Measurements from ENCODE around the gene KLHDC7B.

- TF ChIP-seq, protein P1, sequence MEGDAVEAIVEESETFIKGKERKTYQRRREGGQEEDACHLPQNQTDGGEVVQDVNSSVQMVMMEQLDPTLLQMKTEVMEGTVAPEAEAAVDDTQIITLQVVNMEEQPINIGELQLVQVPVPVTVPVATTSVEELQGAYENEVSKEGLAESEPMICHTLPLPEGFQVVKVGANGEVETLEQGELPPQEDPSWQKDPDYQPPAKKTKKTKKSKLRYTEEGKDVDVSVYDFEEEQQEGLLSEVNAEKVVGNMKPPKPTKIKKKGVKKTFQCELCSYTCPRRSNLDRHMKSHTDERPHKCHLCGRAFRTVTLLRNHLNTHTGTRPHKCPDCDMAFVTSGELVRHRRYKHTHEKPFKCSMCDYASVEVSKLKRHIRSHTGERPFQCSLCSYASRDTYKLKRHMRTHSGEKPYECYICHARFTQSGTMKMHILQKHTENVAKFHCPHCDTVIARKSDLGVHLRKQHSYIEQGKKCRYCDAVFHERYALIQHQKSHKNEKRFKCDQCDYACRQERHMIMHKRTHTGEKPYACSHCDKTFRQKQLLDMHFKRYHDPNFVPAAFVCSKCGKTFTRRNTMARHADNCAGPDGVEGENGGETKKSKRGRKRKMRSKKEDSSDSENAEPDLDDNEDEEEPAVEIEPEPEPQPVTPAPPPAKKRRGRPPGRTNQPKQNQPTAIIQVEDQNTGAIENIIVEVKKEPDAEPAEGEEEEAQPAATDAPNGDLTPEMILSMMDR (conservative IDR thresholded peaks at IDR 0.05; ENCODE audit: low read depth, low read length) = no peak
- TF ChIP-seq EZH2phosphoT487 (IDR thresholded peaks at IDR 0.05; ENCODE audit: borderline replicate concordance, low read length) (no peak), EZH2 (IDR thresholded peaks at IDR 0.05; ENCODE audit: low read length, unreplicated experiment) (no peak)
These were observed 27.1 kb upstream of the KLHDC7B start for GRCh38 chr22:50518606-50519005.
